Left ventricle myocardium inferior (tissue), 1 donor: ENCODE results near the gene NKX2-2. TPM values are rescaled to one million over a fixed set of nuclear protein-coding genes. Genes with fewer than 3 reads are reported as not detected.
A peak's percentile ranks its signal among the peaks of the same experiment; 100 is the strongest.

Experiments
- DNase-seq: peaks from one replicate; pipeline ENCODE4 v3.0.0-alpha.2; 2020
- H3K27ac ChIP-seq: fragments of 200-600 bp; replicated peaks from 2 replicates; pipeline ENCODE4 v1.8.0; 2021
- H3K27me3 ChIP-seq: fragments of 200-600 bp; 2 replicates; pipeline ENCODE4 v1.8.0; 2021; ENCODE audit warnings: low read depth
- H3K36me3 ChIP-seq: fragments of 200-600 bp; 2 replicates; pipeline ENCODE4 v1.8.0; 2021
- H3K4me1 ChIP-seq: fragments of 200-600 bp; 2 replicates; pipeline ENCODE4 v1.8.0; 2021
- H3K4me3 ChIP-seq: fragments of 200-600 bp; 2 replicates; pipeline ENCODE4 v1.8.0; 2021; ENCODE audit warnings: mild to moderate bottlenecking, moderate library complexity
- H3K9me3 ChIP-seq: fragments of 200-600 bp; replicated peaks from 2 replicates; pipeline ENCODE4 v1.8.0; 2021
- intact Hi-C: fragments of 100-400 bp; cut with micrococcal nuclease; formaldehyde crosslinking; loops from one replicate; pipeline ENCODE4 v1.11.0; 2022
- total RNA-seq: library from RNA; stranded (reverse); fragmentation: NEBNext Ultra II Directional; extraction: Animal tissue kit (Norgen Biotek cat#: 25700); gene quantifications from one replicate; pipeline ENCODE4 v1.2.1, GENCODE V29; 2021
- TF ChIP-seq, protein P1 (sequence below): fragments of 200-600 bp; IDR thresholded peaks from 2 replicates; pipeline ENCODE4 v1.8.0; 2021; ENCODE audit warnings: antibody characterized with exemption, mild to moderate bottlenecking, borderline replicate concordance
- donor health status: DM: no; HTN: yes; CAD: no; lungs with severe emphysema.

The NKX2-2 gene
- total RNA-seq, 1 donor from 2014 or later = not detected

DNA sequence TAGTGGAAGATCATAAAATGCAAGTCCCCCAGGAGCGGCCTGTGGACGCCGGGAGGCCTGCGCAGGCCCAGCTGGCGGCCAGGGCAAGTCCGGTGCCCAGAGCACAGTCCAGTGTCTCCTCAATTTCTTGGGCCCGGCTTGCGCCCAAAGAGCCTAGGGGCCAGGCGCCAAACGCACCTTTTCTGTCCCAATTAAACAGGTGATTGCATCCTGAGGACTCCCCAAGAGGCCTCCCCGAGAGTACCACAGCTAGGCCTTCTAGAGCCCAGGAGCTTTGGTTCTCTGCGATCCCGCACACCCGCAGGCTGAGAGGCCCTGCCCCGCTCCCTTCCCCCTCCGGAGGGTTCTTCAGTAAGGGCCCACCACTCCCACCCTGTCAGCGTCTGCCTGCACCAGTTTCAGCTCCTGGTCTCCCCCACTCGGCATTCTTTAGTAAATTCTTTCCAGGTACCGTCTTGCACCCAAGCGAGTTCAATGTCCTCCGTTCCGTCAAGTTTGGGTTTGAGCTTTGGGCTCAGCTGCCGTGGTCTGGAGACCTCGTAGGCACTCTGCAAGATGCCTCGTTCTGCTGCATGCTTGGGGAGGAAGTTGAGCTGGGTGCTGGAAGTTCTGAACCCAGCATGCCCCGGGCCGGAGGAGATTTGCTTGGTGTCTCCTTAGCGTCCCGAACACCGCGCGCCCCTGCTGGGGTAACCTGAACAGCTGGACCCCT, 3.9 kb upstream of the NKX2-2 start:
- intact Hi-C loops = no loop called here
- Histone ChIP-seq H3K27ac (no peak overlapping the region), H3K4me1 (peaks cover 66% of the 10 kb centered on the region), H3K36me3 (no peaks in the 10 kb centered on the region), H3K27me3 (peaks cover 100% of the 10 kb centered on the region), H3K4me3 (peak overlapping the region; percentile 19), H3K9me3 (no peaks in the 10 kb centered on the region)
- TF ChIP-seq, protein P1, sequence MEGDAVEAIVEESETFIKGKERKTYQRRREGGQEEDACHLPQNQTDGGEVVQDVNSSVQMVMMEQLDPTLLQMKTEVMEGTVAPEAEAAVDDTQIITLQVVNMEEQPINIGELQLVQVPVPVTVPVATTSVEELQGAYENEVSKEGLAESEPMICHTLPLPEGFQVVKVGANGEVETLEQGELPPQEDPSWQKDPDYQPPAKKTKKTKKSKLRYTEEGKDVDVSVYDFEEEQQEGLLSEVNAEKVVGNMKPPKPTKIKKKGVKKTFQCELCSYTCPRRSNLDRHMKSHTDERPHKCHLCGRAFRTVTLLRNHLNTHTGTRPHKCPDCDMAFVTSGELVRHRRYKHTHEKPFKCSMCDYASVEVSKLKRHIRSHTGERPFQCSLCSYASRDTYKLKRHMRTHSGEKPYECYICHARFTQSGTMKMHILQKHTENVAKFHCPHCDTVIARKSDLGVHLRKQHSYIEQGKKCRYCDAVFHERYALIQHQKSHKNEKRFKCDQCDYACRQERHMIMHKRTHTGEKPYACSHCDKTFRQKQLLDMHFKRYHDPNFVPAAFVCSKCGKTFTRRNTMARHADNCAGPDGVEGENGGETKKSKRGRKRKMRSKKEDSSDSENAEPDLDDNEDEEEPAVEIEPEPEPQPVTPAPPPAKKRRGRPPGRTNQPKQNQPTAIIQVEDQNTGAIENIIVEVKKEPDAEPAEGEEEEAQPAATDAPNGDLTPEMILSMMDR = no peak
- no peak for DNase-seq

DNA sequence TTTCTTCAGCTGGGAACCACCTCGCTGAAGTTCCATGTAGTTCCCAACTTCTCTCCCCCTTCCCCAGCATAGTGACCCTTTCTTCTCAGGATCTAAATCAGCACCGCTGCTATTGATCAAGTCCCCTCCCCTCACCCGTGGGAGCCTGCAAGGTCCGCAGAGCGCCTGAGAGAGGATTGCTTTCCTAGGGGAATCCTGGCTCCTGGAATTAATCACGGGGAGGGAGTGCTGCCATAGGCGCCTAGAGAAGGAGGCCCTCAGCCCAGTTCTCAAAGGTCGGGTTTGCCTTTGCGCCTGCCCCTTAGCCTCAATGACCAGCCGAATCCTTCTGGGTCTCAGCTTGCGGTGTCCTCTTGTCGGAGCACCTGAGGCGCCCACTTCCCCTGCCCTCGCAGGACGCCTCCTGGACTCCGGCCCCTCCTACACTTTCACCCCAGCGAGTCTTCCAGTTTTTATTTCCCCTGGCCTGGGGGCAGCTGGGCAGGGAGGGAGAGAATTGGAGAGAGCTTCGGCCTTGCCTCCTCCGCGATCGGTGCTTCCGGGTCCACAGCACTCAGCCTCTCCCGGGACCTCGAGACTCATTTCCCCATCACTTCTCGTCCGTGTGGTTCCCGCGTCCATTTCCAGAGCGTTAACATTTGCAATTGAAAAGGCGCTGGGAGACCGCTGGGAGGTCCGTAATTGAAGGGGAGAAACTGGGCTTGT, 3.1 kb upstream of the NKX2-2 start:
- intact Hi-C loops = no loop called here
- TF ChIP-seq, protein P1 = no peak
- H3K9me3 ChIP-seq = no peaks in the 10 kb centered on the region
- H3K4me3 ChIP-seq = peak overlapping the region; percentile 19
- no peak overlapping the region for H3K27ac ChIP-seq
- H3K36me3 ChIP-seq = no peaks in the 10 kb centered on the region
- peaks cover 69% of the 10 kb centered on the region for H3K4me1 ChIP-seq
- no peak for DNase-seq
- peaks cover 100% of the 10 kb centered on the region for H3K27me3 ChIP-seq

DNA sequence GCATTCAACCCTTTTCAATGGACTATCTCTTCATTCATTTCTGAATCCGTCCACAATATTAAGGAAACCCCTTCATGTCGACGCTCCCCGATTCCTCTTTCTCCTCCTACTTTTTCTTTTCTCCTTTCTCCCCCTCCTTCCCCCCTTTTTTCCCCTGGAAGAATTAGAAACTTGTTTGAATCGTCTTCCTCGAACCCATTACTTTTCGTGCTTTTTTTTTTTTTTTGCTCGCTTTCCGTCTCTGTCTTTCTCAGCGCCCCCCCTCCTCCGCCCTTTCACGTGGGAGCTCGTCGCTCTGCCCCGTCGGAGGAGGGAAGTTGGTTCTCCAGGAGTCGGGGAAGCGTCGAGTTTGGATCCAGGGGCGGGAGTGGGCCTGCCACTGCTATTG, 2.3 kb upstream of the NKX2-2 start:
- H3K4me3 ChIP-seq = no peak overlapping the region
- H3K9me3 ChIP-seq = no peaks in the 10 kb centered on the region
- no peaks in the 10 kb centered on the region for H3K36me3 ChIP-seq
- intact Hi-C loops = no loop called here
- peaks cover 100% of the 10 kb centered on the region for H3K27me3 ChIP-seq
- DNase-seq = no peak
- peaks cover 66% of the 10 kb centered on the region for H3K4me1 ChIP-seq
- TF ChIP-seq, protein P1 = no peak
- H3K27ac ChIP-seq = no peak overlapping the region

DNA sequence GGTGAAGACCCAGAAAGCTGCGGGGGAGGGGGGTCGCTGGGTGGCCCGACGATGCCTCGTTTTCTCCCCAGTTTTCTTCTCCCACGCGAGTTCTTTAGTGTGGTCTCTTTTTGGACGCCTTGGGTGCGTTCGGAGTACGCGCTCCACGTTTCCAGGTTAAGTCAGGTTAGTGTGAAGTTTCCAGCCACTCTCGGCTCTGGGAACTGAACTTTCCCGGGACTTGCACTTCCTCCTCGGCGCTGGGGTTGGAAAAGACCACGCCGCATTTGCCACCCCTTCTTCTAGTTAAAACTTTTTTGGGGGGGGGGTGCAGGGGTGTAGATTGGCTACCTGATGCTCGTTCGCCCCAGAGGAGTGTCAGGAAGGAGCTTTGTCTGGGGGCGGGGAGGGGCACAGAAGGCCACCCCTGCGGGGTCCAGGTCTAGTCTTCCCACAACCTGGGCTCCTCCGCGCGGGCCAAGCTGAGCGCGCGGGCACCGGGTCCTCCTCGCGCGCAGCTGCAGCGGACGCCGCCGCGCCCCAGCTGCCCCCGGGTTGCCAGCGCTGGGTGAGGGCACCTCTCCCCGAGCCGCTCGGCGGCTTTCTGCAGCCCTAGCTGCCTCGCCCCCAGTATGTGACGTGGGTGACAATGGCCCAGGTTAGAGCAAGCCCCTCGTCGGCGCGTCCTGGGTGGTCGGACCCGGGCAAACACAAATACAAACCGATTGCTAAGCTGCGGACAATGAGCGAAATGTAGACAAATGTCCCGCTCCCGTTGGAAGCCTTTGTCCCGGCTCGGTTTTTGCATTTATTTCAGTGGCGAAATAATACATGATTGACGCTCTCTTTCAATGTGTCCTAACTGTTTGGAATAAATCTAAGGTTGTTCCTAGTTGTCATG, 1.7 kb upstream of the NKX2-2 start:
- TF ChIP-seq, protein P1 = no peak
- Histone ChIP-seq H3K4me3 (no peak overlapping the region), H3K4me1 (peaks cover 68% of the 10 kb centered on the region), H3K27me3 (peaks cover 100% of the 10 kb centered on the region), H3K9me3 (no peaks in the 10 kb centered on the region), H3K27ac (no peak overlapping the region), H3K36me3 (no peaks in the 10 kb centered on the region)
- intact Hi-C loops = no loop called here
- DNase-seq = no peak

DNA sequence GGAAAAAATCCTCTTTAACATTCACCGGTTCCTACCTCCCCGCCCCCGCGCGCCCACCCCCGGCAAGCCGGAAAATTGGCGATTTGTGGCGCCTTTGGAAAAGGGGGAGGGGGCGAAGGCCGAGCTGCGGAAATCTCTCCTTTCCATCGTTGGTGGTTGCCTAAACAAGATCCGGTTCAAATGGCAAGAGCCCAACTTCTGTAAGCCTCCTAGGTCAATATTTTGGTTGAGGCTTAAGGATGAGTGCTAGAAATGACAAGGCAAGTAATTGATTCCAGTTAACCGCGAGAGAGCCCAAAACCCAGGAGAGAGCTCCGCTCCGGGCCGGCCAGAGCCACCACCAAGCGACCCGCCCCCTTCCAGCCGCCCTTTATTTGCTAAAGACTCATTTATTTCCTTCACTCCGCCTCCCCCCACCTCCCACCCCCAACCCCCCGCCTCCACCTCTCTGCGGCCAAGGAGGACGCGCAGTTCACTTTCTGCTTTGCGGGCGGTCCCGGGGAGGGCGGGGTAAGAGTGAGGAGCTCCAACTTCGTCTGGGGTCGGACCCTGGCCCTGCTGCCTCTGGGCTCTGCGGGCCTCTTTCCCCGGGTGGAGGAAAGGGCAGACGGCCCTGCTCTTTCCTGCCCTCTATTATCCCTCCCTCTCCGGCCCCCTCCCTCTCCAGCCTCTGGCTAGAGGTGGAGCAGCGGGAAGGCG, 838 bp upstream of the NKX2-2 start:
- no peak overlapping the region for H3K27ac ChIP-seq
- intact Hi-C loops = no loop called here
- no peaks in the 10 kb centered on the region for H3K36me3 ChIP-seq
- peaks cover 77% of the 10 kb centered on the region for H3K4me1 ChIP-seq
- DNase-seq = no peak
- H3K9me3 ChIP-seq = no peaks in the 10 kb centered on the region
- TF ChIP-seq, protein P1 = no peak
- peaks cover 100% of the 10 kb centered on the region for H3K27me3 ChIP-seq
- H3K4me3 ChIP-seq = peak overlapping the region; percentile 56
